H9 (cell line): Measurements from ENCODE around the gene RUNDC3A. TPM values are rescaled to one million over a fixed set of nuclear protein-coding genes. Genes with fewer than 3 reads are reported as not detected.
"Not testable (repeated sequence)": the region's sequence is repeated elsewhere in the genome, so short reads cannot be mapped to it uniquely, and the experiment has no call there.

Experiments
- DNase-seq: peaks from one replicate; pipeline ENCODE4 v3.0.0-alpha.2; 2017
- H2AFZ ChIP-seq: one replicate; pipeline ENCODE4 v1.6.1; 2013; ENCODE audit warnings: mild to moderate bottlenecking, low read length, control low read depth, moderate library complexity
- H2AK5ac ChIP-seq: 2 replicates; pipeline ENCODE4 v1.6.1; 2013; ENCODE audit warnings: low read length, control low read depth, mixed read lengths; ENCODE audit not compliant: insufficient read length
- H2BK120ac ChIP-seq: one replicate; pipeline ENCODE4 v1.6.1; 2013; ENCODE audit warnings: low read depth, mild to moderate bottlenecking, low read length, control low read depth, inconsistent platforms; ENCODE audit not compliant: poor library complexity, severe bottlenecking
- H2BK12ac ChIP-seq: 2 replicates; pipeline ENCODE4 v1.6.1; 2013; ENCODE audit warnings: low read length, control low read depth, mixed read lengths, low read depth; ENCODE audit not compliant: insufficient read length
- H2BK15ac ChIP-seq: 2 replicates; pipeline ENCODE4 v1.6.1; 2013; ENCODE audit warnings: low read depth, low read length, control low read depth
- H2BK20ac ChIP-seq: one replicate; pipeline ENCODE4 v1.6.1; 2013; ENCODE audit warnings: low read depth, mild to moderate bottlenecking, low read length, control low read depth, inconsistent platforms; ENCODE audit not compliant: poor library complexity, severe bottlenecking
- H2BK5ac ChIP-seq: 2 replicates; pipeline ENCODE4 v1.6.1; 2013; ENCODE audit warnings: low read length, control low read depth, mixed read lengths; ENCODE audit not compliant: insufficient read length
- H3K14ac ChIP-seq: 2 replicates; pipeline ENCODE4 v1.6.1; 2013; ENCODE audit warnings: low read length, control low read depth; ENCODE audit not compliant: insufficient read depth
- H3K18ac ChIP-seq: 2 replicates; pipeline ENCODE4 v1.6.1; 2013; ENCODE audit warnings: low read depth, mild to moderate bottlenecking, mixed read lengths, low read length, control low read depth; ENCODE audit not compliant: insufficient read length
- H3K23ac ChIP-seq: 2 replicates; pipeline ENCODE4 v1.6.1; 2013; ENCODE audit warnings: low read length, control low read depth, mixed read lengths, low read depth; ENCODE audit not compliant: insufficient read length
- H3K23me2 ChIP-seq: 2 replicates; pipeline ENCODE4 v1.6.1; 2013; ENCODE audit warnings: low read depth, mild to moderate bottlenecking, mixed read lengths, low read length, control low read depth; ENCODE audit not compliant: insufficient read length, poor library complexity, severe bottlenecking
- H3K27ac ChIP-seq: 2 replicates; pipeline ENCODE4 v1.5.1; 2013; ENCODE audit warnings: low read length, control low read depth, mixed read lengths, low read depth; ENCODE audit not compliant: insufficient read length
- H3K27me3 ChIP-seq: 2 replicates; pipeline ENCODE4 v1.6.1; 2013; ENCODE audit warnings: low read length, control low read depth, inconsistent platforms; ENCODE audit not compliant: insufficient read depth
- H3K4ac ChIP-seq: 2 replicates; pipeline ENCODE4 v1.6.1; 2013; ENCODE audit warnings: low read depth, mild to moderate bottlenecking, control low read depth, inconsistent platforms, low read length, moderate library complexity
- H3K4me1 ChIP-seq: 2 replicates; pipeline ENCODE4 v1.6.1; 2013; ENCODE audit warnings: low read length, control low read depth, inconsistent platforms; ENCODE audit not compliant: insufficient read depth
- H3K4me2 ChIP-seq: 2 replicates; pipeline ENCODE4 v1.6.1; 2013; ENCODE audit warnings: low read length, control low read depth, mixed read lengths; ENCODE audit not compliant: insufficient read length, insufficient read depth
- H3K56ac ChIP-seq: 2 replicates; pipeline ENCODE4 v1.6.1; 2013; ENCODE audit warnings: low read depth, mild to moderate bottlenecking, mixed read lengths, low read length, control low read depth; ENCODE audit not compliant: insufficient read length
- H3K79me1 ChIP-seq: 2 replicates; pipeline ENCODE4 v1.6.1; 2013; ENCODE audit warnings: low read depth, mild to moderate bottlenecking, moderate library complexity, low read length, control low read depth, inconsistent platforms; ENCODE audit not compliant: insufficient read depth, poor library complexity, severe bottlenecking
- H3K79me2 ChIP-seq: 2 replicates; pipeline ENCODE4 v1.6.1; 2013; ENCODE audit warnings: low read length, control low read depth, inconsistent platforms; ENCODE audit not compliant: insufficient read depth
- H3K9ac ChIP-seq: 2 replicates; pipeline ENCODE4 v1.6.1; 2013; ENCODE audit warnings: low read length, control low read depth, mixed read lengths; ENCODE audit not compliant: insufficient read length; ENCODE audit errors: extremely low read depth
- H3K9me3 ChIP-seq: one replicate; pipeline ENCODE4 v1.6.1; 2013; ENCODE audit warnings: low read depth, low read length, inconsistent platforms; ENCODE audit not compliant: control insufficient read depth
- H3T11ph ChIP-seq: one replicate; pipeline ENCODE4 v1.6.1; 2013; ENCODE audit warnings: mild to moderate bottlenecking, low read length, control low read depth, inconsistent platforms
- H4K20me1 ChIP-seq: one replicate; pipeline ENCODE4 v1.6.1; 2013; ENCODE audit not compliant: control insufficient read depth, insufficient read length, insufficient read depth
- H4K5ac ChIP-seq: 2 replicates; pipeline ENCODE4 v1.6.1; 2013; ENCODE audit warnings: low read depth, mild to moderate bottlenecking, mixed read lengths, low read length, control low read depth; ENCODE audit not compliant: insufficient read length
- H4K8ac ChIP-seq: replicated peaks from 2 replicates; pipeline ENCODE4 v1.6.1; 2013; ENCODE audit warnings: low read length, control low read depth, mixed read lengths, low read depth; ENCODE audit not compliant: insufficient read length
- H4K91ac ChIP-seq: 2 replicates; pipeline ENCODE4 v1.6.1; 2013; ENCODE audit warnings: low read depth, mild to moderate bottlenecking, moderate library complexity, mixed read lengths, low read length, control low read depth; ENCODE audit not compliant: insufficient read length
- H3K27ac Mint-ChIP-seq, 3 experiments: 2 replicates in 2 of 3; 3 replicates in 1 of 3; pipeline ENCODE4 v1.8.0; 2020 to 2021; ENCODE audit warnings: mixed read lengths in 3 of 3, mild to moderate bottlenecking in 1 of 3, moderate library complexity in 1 of 3
- H3K27me3 Mint-ChIP-seq: 2 replicates; pipeline ENCODE4 v1.8.0; 2021; ENCODE audit warnings: low read depth, mild to moderate bottlenecking, moderate library complexity, mixed read lengths
- H3K36me3 Mint-ChIP-seq, 3 experiments: 2 replicates in 2 of 3; 3 replicates in 1 of 3; pipeline ENCODE4 v1.8.0; 2020 to 2021; ENCODE audit warnings: low read depth in 3 of 3, mixed read lengths in 3 of 3; ENCODE audit not compliant: insufficient read depth in 1 of 3
- H3K4me1 Mint-ChIP-seq, 2 experiments: 2 replicates each; pipeline ENCODE4 v1.8.0; 2020; ENCODE audit warnings: mixed read lengths in 2 of 2
- H3K4me3 Mint-ChIP-seq, 2 experiments: 2 replicates in 1 of 2; 3 replicates in 1 of 2; pipeline ENCODE4 v1.8.0; 2020 to 2021; ENCODE audit warnings: mild to moderate bottlenecking in 2 of 2, mixed read lengths in 2 of 2, moderate library complexity in 1 of 2
- H3K9me3 Mint-ChIP-seq, 2 experiments: 2 replicates in 1 of 2; 3 replicates in 1 of 2; pipeline ENCODE4 v1.8.0; 2020; ENCODE audit warnings: mild to moderate bottlenecking in 2 of 2, mixed read lengths in 2 of 2, moderate library complexity in 1 of 2
- WGBS: extraction: QIAGEN DNeasy Blood & Tissue Kit; methylation state at CpG from one replicate; pipeline ENCODE4 v1.1.7; 2013; ENCODE audit warnings: missing lambda C conversion rate, low lambda C conversion rate, mixed read lengths; ENCODE audit not compliant: insufficient read length; ENCODE audit errors: extremely low coverage; 5-methylcytosine and 5-hydroxymethylcytosine counted together
- total RNA-seq: library from RNA; stranded (reverse); gene quantifications from 2 replicates; pipeline ENCODE4 v1.2.1, GENCODE V29; 2021

RUNDC3A gene
- total RNA-seq, 1 experiment from 2014 or later: 3.8 TPM

- not testable (repeated sequence) for H3K4me3 Mint-ChIP-seq, H3K79me1 ChIP-seq, H3K18ac ChIP-seq, H3K4me2 ChIP-seq, H3K36me3 Mint-ChIP-seq, H3K4ac ChIP-seq, H3K4me1 ChIP-seq, H3K27ac Mint-ChIP-seq, H2AK5ac ChIP-seq, H3K9ac ChIP-seq, H3T11ph ChIP-seq, H2AFZ ChIP-seq, H4K20me1 ChIP-seq, H2BK15ac ChIP-seq, H2BK20ac ChIP-seq, H2BK5ac ChIP-seq, H2BK120ac ChIP-seq, H3K79me2 ChIP-seq, H3K27ac ChIP-seq, H2BK12ac ChIP-seq, H3K27me3 ChIP-seq, DNase-seq, H3K9me3 Mint-ChIP-seq, H3K14ac ChIP-seq, H4K91ac ChIP-seq, H4K8ac ChIP-seq, H3K23me2 ChIP-seq, H3K56ac ChIP-seq, H4K5ac ChIP-seq, H3K23ac ChIP-seq, H3K9me3 ChIP-seq
- peaks cover 14% of the 10 kb centered on the region for H3K27me3 Mint-ChIP-seq
- WGBS: no CpG with 5 or more reads among the region's 5 CpGs
- peaks cover 17 to 25% of the 10 kb centered on the region in 2 experiments for H3K4me1 Mint-ChIP-seq
These were observed 21.9 kb downstream of the RUNDC3A start for GRCh38 chr17:44330263-44330662.
